Measurements from ENCODE around the gene MRPS14.
"Not testable (repeated sequence)": the region's sequence is repeated elsewhere in the genome, so short reads cannot be mapped to it uniquely, and the experiment has no call there.

The MRPS14 gene

GRCh38 chr1:175023922-175024242 lies 657 bp upstream of the MRPS14 start:
- DNase-seq (ENCODE audit: low spot score), result not testable (repeated sequence)

- no peak for DNase-seq (ENCODE audit: low spot score)
These were observed 3.7 kb downstream of the MRPS14 start for GRCh38 chr1:175019524-175019923.

- peak; percentile 22 for DNase-seq (ENCODE audit: low spot score)
These were observed 8.0 kb downstream of the MRPS14 start for GRCh38 chr1:175015243-175015642.

GRCh38 chr1:175013445-175013844 lies 9.8 kb downstream of the MRPS14 start:
- no peak for DNase-seq (ENCODE audit: low spot score)

GRCh38 chr1:175009532-175009931 lies 13.7 kb downstream of the MRPS14 start:
- DNase-seq (ENCODE audit: low spot score), result no peak

- DNase-seq (ENCODE audit: low spot score), result peak; percentile 34
These were observed 18.0 kb downstream of the MRPS14 start for GRCh38 chr1:175005085-175005783.

GRCh38 chr1:175003521-175003920 lies 19.7 kb downstream of the MRPS14 start:
- no peak for DNase-seq (ENCODE audit: low spot score)

- no peak for DNase-seq (ENCODE audit: low spot score)
These were observed 20.2 kb downstream of the MRPS14 start for GRCh38 chr1:175002910-175003517.

GRCh38 chr1:175000697-175001187 lies 22.5 kb downstream of the MRPS14 start:
- DNase-seq (ENCODE audit: low spot score), result peak; percentile 48

GRCh38 chr1:174999936-175000696 lies 23.1 kb downstream of the MRPS14 start, which contains the start of gene CACYBP:
Gene CACYBP (plus strand): TSS chr1:174999947. CDS start chr1:175000181, 234 bp downstream.
- peak; percentile 39 for DNase-seq (ENCODE audit: low spot score)

GRCh38 chr1:174999216-174999935 lies 23.8 kb downstream of the MRPS14 start:
- DNase-seq (ENCODE audit: low spot score), result peak; percentile 99

- DNase-seq (ENCODE audit: low spot score), result peak; percentile 75
These were observed 24.5 kb downstream of the MRPS14 start for GRCh38 chr1:174998569-174999215.

- no peak for DNase-seq (ENCODE audit: low spot score)
These were observed 26.2 kb downstream of the MRPS14 start for GRCh38 chr1:174997041-174997440.

- DNase-seq (ENCODE audit: low spot score), result peak; percentile 18
These were observed 26.7 kb downstream of the MRPS14 start for GRCh38 chr1:174996476-174996875.

GRCh38 chr1:174995916-174996315 lies 27.3 kb downstream of the MRPS14 start:
- no peak for DNase-seq (ENCODE audit: low spot score)

- no peak for DNase-seq (ENCODE audit: low spot score)
These were observed 28.1 kb downstream of the MRPS14 start for GRCh38 chr1:174995121-174995520.

- DNase-seq (ENCODE audit: low spot score), result no peak
These were observed 31.8 kb downstream of the MRPS14 start for GRCh38 chr1:174991473-174991872.

GRCh38 chr1:174990382-174990999 lies 32.7 kb downstream of the MRPS14 start:
- DNase-seq (ENCODE audit: low spot score), result peak; percentile 55

GRCh38 chr1:174989536-174990220 lies 33.5 kb downstream of the MRPS14 start:
- no peak for DNase-seq (ENCODE audit: low spot score)

GRCh38 chr1:174988986-174989385 lies 34.2 kb downstream of the MRPS14 start:
- DNase-seq (ENCODE audit: low spot score), result no peak

- DNase-seq (ENCODE audit: low spot score), result no peak
These were observed 34.7 kb downstream of the MRPS14 start for GRCh38 chr1:174988539-174988938.
